GM18520 (cell line): ENCODE data around the gene DNAH6.

ENCODE experiments used
- ATAC-seq: cut with Tn5 transposase; IDR thresholded peaks from one replicate; pipeline ENCODE4 v1.9.1; 2021; ENCODE audit not compliant: unreplicated experiment

DNAH6 gene

DNA sequence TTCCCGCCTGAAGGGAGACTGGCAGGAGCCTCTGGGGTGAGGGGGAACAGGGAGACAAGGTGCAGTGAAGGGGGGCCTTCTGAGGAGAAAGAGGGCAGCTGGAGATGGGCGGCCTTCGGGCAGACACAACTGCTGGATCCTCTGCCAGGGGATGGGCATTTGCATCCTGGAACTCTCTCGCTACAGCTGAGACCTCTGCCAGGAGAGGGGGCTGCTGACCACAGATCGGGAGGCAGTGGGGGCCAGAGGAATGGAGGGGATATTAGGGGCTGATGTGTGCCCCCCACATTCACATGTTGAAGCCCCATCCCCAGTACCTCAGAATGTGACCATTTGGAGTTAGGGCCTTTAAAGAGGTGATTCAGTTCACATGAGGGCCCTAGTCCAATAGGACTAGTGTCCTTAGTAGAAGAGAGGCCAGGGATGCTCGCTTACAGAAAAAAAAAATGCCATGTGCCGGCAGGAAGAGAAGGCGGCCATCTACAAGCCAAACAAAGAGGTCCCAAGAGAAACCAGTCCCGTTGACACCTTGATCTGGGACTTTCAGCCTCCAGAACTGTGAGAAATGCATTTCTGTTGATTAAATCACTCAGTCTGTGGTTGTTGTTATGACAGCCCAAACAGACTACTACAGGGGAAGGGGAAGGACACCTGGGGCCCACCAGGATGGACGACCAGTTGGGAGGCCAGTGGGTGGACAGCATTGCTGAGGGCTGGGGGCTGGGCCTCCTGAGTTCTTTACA is 314.6 kb downstream of the DNAH6 start:
- ATAC-seq: no peak

DNA sequence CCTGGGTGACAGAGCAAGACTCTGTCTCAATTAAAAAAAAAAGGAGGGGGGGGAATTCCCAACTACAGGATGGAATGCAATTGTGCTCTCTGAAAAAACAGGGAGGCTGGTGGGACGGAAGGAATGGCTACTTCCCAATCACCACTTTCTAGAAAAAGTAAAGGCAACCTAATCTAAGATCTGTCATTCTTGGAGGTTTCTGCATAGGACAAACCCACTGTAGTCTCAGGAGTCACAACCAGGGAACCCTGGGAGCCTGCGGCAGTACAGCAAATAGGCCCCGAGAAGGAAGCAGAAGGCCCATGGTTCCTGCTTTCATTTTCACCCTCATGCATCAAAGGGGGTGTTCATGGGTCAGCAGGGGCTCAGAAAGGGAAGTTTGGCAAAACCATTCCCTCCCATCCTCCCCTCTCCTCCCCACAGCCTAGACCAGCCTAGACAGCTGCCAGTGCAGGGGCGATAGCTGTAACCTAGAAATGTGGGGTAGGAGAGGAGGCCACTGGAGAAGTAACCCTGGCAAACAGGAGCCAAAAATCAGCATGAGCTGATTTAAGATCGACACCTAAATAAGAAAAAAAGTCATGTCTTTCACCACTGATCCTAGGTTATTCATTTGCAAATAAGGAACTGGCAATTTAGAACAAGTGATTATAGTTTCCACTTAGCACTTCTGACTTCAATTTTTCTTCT is 316.6 kb downstream of the DNAH6 start:
- ATAC-seq: no peak

DNA sequence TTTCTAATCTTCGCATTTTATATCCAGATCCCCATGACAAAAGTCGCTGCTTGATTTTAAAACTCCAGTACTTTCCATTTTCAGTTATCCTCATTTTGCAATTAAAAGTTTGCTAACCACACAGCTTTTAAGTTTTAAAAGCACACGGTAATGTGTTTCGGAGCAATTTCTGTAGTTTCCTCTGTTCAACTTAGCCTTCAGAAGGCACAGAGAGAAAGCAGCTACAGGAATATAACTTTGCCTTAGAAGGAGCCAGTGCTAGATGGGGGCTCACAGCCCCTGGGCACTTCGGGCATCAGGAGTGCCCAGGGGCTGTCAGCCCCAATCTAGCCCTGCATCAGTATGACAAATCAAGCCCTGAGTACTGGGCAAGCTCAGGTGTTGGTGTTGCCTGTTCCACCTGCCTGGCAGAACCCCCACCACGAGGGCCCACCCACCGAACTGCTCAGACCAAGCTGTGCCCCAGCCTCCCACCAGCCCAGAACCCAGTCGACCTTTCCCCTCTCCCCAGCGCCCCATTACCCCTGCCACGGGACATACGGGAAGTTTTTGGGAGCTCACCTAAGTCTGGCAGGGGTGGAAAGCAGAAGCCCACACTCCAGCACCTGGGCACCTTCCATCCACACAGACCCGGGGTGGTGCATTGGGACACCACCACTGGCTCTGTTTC is 317.3 kb downstream of the DNAH6 start:
- no peak for ATAC-seq

DNA sequence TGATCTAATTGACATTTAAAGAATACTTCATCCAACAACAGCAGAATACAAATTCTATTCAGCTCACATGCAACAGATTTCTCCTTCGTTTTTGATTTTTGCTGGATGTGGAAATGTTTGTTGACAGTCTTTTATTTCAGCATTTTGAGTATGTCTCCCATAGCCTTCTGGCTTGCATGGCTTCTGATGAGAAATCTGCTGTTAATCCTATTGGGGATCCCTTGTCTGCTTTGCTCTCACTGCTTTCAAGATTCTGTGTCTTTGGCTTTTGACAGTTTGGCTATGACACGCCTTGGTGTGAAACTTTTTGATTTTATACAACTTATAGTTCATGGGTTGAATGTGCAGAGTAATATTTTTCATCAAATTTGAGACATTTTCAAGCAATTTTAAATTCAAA is 319.9 kb downstream of the DNAH6 start:
- ATAC-seq: no peak

DNA sequence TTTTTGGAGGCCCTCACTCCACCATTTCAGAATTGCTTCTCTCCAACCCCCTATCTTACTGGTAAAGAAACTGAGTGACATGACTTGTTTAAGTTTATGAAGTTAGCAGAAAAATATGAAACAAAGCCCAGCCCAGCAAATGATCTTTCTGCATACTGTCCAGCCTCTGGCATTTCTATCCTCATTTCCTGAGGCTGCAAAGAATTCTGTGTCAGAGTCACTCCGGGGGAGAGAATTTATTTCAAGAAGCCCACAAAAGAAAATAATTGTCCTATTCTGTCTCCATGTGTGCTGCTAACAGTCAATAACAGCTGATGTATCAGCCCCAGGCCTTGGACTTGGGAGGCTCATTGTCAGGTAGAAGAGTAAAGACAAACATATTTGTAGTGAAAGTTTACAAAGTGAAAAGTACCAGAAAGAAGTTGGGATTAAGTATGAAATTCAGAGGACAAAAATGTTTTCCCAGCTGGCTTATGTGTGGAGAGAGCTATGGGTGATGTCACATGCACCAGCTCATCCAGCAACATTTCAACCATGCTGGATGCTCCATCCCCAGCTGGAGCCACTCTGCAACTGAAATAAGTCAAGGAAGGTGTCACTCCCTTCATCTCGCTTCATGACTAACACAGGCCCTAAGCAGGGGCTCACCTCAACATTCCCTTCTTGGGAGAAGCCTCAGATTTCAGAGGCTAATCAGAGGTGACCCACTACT is 322.3 kb downstream of the DNAH6 start:
- no peak for ATAC-seq

DNA sequence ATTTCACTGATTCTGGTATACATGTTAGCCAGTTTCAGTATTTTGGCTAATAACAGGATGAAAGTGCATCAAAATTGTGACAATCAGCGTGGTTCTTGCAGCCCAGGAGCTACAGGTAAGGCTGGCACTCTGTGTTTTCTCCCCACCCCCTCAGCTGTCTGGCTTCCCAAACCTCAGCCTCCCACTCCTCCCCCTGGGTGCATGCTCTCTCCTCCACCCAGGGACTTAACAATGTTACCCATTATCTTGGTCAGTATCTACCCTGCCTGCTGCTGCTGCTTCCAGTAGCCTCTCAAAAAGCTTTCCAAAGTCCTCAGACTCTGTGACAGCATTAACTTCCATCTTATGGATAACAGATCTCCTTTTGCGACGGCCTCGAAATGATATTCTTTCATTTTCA is 323.6 kb downstream of the DNAH6 start:
- no peak for ATAC-seq

DNA sequence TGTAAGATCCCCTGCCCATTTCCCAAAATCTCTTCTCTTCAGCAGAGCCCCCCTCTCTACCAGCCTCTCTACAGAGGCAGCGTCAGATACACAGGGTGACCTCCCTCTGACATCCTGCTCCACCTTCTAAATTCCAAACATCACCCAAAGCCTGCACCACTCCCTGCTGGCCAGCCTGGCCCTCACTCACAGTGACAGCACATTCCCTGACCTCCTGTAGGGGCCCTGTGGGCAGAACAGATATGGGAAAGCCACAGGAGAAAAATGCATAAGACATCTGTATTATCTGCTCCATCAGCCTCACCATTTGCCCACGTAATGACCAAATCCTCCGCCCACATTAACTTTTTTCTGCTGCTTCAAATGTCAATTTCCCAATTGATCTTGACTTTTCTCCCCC is 324.0 kb downstream of the DNAH6 start:
- ATAC-seq: no peak

DNA sequence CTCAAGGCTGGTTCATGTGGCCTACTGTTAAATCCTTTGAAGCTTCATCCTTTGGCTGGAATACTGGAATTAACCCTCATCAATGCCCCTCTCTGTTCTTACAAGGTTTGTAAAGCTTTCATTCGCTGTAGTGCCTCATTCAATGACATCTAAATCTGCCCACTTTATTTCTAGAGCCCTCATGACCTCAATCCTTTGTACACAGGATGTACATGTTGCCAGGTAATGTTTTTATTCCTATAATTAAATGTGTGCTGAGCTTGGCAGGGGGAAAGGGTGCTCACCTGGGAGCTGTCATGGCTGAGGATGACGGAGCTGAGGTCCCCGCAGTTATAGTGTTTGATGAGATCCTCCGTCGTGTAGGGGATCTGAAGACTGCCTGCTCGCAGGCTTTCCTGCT is 325.3 kb downstream of the DNAH6 start:
- no peak for ATAC-seq

DNA sequence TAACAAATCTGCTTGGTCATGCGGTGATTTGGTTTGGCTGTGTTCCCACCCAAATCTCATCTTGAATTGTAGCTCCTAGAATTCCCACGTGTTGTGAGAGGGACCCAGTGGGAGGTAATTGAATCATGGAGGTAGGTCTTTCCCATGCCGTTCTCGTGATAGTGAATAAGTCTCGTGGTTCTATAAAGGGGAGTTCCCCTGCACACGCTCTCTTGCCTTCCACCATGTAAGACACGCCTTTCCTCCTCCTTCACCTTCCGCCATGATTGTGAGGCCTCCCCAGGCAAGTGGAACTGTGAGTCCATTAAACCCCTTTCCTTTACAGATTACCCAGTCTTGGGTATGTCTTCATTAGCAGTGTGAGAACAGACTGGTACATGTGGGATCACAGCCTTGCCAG is 327.8 kb downstream of the DNAH6 start:
- no peak for ATAC-seq

DNA sequence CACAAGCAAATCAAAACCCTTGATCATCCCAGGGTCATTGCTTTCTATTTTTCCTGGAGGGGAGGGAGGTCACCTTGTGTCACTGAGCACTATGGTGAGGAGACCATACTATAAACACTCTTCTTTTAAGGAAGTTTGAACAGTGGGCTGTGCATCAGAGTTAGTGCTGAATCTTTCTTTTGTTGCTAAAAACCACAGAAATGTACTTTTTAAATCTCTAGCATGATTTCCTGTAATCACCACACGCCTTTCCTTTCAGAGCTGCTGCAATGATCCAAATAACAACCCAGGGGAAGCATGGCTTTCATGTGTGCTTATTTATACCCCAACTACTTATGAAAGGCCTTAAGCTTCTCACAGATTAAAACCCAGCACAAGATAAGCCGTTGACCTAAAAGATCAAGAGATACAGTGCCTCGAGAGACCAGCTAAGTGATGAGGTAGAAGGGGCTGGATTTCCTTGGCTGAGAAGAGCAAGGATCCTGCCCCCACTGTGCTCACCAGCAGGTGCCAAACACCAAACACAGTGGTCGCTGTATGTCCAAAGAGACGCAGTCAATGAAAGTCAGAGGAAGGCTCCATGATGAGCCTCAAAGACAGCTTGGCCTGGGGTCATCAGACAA is 329.9 kb downstream of the DNAH6 start:
- ATAC-seq: no peak

DNA sequence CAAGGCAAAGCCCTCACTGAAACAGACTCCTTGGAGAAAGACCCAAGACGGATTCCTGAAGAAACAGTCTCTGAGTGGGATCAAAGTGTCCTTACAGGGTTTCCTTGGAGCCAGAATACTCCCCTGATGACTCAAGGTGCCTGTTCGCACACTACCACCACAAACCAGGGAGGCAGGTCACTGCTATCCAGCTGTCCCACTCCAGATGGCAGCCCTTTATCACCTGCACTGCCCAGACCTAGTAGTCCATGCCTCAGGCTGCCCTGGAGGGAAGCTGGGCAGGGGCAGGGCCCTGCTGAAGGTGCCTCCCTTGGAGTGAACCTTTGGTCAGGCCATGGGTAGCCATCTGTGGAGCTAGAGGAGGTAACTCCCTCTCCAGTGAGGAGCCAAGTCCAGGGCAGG is 330.4 kb downstream of the DNAH6 start:
- no peak for ATAC-seq

DNA sequence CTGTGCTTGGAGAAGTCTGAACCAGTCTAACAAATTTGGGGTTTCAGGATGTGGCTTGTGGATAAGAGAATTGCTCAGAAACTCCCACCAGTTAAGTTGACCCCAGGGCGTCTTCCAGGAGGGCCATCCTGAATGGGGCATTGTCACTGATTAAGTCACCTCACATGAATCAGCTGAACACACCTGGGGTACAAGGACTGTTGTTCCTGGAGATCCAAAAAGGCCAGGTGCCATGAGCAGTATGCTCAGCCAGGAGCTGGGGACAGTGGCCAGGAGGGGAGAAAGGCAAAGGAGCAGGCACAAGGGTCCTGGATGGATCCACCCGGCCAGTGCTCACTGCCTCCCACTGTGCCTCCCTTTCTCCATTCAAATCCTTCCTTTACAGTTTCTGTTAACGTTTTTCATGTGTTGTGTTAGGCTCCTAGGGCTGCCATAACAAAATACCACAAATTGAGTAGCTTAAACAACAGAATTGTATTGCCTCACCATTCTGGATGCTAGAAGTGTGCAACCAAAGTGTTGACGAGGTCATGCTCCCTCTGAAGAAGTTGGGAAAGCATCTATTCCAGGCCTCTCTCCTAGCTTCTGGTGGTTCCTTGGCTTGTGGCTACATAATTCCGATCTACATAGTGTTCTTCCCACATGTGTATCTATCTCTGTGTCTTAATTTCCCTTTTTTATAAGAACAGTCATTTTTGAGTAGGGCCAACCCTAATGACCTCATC is 331.2 kb downstream of the DNAH6 start:
- no peak for ATAC-seq

DNA sequence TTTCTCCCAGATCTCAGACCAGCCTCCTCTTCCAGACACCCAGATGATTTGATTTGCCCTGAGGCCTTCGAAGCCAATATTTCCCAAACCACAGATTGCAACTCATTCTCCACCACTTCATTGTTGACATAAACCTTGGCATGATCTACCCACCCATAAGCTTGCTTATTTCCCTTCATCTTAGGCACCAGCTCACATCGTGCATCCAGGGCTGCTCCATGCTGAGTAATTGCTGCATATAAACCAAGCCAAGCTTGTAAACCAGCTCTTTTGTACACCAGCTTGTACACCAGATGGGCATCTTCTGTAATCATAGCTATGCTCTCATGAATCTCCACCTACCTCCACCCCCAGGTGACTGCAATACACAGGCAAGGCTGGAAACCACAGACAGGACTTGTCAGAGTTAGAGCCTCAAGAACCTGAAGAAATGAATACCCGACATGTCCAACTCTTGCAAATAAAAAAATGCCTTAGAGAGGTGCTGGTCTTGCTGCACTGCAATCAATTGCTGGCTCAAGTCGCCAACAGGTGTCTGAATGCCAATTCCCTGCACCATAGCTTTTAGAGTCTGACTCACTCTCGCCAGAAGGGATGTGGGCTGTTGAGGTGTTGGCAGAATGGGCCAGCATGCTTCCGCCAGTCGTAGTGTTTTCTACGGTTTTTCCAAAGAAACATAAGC is 333.1 kb downstream of the DNAH6 start:
- ATAC-seq: no peak

DNA sequence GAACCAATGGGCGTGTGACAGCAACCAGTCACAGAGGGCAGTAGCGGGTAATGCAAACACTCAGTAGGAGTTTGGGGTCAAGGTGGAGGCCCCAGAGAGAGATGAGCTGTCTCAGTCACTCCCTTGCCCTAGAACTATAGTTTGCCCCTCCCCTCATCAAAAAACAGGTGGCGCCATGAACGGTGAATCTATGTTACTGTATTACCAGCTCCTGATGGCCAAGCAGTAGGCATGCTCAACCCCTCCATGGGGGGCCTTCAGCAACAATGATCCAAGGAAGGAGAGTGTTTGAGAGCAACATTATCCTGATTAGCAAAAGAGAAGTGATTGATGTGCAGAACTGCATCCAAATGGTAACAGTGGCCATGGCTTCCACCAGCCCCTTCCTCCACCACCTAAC is 334.2 kb downstream of the DNAH6 start:
- ATAC-seq: no peak

DNA sequence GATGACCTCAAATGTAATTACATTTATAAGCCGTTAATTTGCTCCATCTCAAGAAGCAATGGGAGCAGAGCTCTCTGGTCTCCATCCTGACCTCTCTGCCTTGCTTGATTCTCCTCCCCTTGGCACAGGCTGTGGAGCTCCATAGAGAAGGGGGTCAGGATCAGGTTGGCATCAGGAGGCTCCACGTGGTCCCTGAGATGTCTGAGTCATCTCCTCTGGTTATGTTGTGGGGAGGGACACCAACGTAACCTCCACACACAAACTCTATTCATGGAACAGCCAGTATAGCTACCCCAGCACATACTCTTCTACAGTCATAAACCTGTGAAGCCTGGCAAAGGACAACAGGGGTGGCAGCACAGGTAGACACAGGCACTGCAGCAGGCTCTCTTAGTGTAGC is 335.6 kb downstream of the DNAH6 start:
- no peak for ATAC-seq

DNA sequence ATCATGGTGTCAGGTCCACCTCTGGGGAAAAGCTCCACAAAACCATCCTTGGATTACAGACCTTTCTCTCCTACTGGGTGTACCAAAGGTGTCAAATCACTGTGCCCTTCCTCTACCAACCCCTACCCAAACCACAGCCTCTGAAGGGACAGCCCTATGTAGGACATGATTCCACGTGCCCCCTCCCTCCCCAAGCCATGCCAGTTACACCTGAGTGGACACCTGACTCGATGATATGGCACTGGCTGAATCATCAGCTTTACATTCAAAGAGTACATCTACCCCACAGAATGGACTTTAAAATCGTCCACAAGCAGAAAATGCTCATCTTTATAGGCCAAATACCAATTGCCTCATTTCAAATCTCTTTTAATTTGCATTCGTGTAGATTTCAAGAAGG is 338.6 kb downstream of the DNAH6 start:
- no peak for ATAC-seq

DNA sequence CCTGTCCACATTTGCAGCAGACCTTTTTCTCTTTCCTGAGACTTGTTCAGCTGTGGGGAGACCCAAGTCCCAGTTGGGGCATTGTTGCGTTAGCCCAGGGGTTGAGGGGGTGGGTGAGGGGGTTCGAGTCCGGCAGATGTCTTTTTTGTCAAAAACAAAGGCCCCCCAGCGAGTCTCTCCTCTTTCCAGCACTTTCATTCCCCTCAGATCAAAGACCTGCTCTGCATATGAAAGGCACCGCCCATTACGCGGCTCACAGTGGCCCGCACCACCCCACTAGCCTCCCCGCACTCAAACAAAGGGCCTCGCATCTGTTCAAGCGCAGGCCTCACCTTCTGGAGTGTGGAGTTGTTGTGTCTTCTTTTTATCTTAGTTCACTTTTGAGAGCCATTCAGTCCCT is 339.4 kb downstream of the DNAH6 start:
- ATAC-seq: no peak

DNA sequence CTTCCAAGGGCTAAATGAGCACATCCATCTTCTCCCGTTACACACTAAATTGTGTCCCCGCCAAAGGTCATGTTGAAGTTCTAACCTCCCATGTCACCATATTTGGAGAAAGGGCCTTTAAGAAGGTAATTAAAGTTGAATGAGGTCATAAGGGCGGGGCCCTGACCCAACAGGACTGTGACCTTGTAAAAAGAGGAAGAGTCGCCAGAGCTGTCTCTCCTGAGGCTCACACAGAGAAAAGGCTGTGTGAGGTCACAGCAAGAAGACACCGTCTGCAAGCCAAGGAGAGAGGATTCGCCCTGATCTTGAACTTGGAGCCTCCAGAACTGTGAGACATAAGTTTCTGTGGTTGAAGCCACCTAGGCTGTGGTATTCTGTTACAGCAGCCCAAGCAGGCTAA is 340.5 kb downstream of the DNAH6 start:
- no peak for ATAC-seq

DNA sequence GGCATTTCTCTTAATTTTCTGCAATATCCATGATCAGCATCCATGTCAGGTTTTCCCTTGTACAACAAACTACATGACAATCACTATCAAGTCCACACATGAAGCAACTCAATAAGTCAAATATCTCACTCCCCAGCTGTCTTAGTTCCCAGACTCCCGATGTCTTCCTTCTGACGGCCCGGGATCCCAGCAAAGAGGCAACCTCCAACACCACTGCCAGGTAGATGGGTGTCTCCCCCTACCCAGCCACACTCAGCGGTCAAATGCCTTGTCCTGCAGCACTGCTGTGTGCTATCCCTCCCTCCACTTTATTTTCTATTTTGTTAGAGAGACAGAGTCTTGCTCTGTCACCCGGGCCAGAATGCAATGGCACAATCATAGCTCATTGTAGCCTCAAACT is 341.3 kb downstream of the DNAH6 start:
- ATAC-seq: no peak

DNA sequence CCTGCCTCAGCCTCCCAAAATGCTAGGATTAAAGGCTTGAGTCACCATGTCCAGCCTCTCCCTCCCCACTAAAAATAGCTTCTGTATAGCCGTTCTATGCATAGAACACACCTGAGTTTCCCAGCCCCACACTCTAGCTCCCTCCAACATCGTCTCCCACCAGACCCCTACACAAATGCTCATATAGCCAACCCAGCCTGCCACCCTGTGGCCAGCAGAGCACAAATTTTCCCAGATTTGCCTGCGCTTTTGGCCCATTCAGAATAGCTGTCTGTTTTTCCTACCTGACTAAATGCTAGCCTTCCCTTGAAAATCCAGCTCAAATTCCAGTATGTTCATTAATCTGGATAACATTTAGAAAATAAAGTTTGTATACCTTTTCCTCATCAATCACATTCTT is 341.8 kb downstream of the DNAH6 start:
- no peak for ATAC-seq
